Ovary (tissue), 9 donors: Measurements from ENCODE around the gene SYNDIG1L. TPM values are rescaled to one million over a fixed set of nuclear protein-coding genes. Genes with fewer than 3 reads are reported as not detected.

Experiments used
- DNase-seq, 5 donors: peaks; one replicate each; pipeline ENCODE4 v3.0.0-alpha.2; 2019 to 2020
- H3K27ac ChIP-seq, 2 donors: fragments of 200-600 bp; one replicate each; pipeline versions ENCODE4 v1.5.1 to v1.8.0; 2019 to 2022
- H3K27me3 ChIP-seq: fragments of 200-600 bp; one replicate; pipeline ENCODE4 v1.8.0; 2022
- H3K36me3 ChIP-seq: fragments of 200-600 bp; sonication (generic); one replicate; pipeline ENCODE4 v1.5.1; 2019
- H3K4me1 ChIP-seq: one replicate; pipeline ENCODE4 v1.8.1; 2013; ENCODE audit warnings: mild to moderate bottlenecking, moderate library complexity; ENCODE audit not compliant: insufficient read depth
- H3K4me3 ChIP-seq: fragments of 200-600 bp; sonication (generic); one replicate; pipeline ENCODE4 v1.5.1; 2017
- H3K9me3 ChIP-seq, 2 donors: fragments of 200-600 bp in 1 of 2; sonication (generic) in 1 of 2; one replicate each; pipeline versions ENCODE4 v1.5.1 to v1.8.1; 2013 to 2019; ENCODE audit warnings: mild to moderate bottlenecking in 1 of 2, moderate library complexity in 1 of 2
- EP300 ChIP-seq: sonication (generic); formaldehyde crosslinking; IDR thresholded peaks from one replicate; pipeline ENCODE4 v1.6.1; 2017; ENCODE audit warnings: antibody characterized with exemption
- POLR2A ChIP-seq: fragments of 450-650 bp; IDR thresholded peaks from one replicate; pipeline ENCODE4 v1.6.1; 2017; ENCODE audit warnings: antibody characterized with exemption, mild to moderate bottlenecking, moderate library complexity
- WGBS, 3 donors: extraction: QIAGEN DNeasy Blood & Tissue Kit in 1 of 3; methylation state at CpG; one replicate each; pipeline versions ENCODE4 v1.1.5 to v1.1.7; 2013 to 2017; 5-methylcytosine and 5-hydroxymethylcytosine counted together
- intact Hi-C, 4 donors: fragments of 100-400 bp; cut with DNase I; formaldehyde crosslinking; loops; one replicate each; pipeline versions ENCODE4 v1.11.0 to v1.15.1; 2022 to 2023
- polyA plus RNA-seq, 2 donors: library from polyadenylated mRNA; stranded (reverse); fragments of 200-250 nt in 1 of 2; fragments of 350-450 nt in 1 of 2; fragmentation: Illumina TruSeq in 1 of 2; extraction: RNeasy Lipid Tissue Mini Kit (QIAGEN cat#74804) in 1 of 2; gene quantifications; one replicate each; pipeline ENCODE4 v1.2.3, GENCODE V29; 2013 to 2014
- total RNA-seq, 7 donors: library from RNA; depleted of rRNA in 2 of 7; stranded (reverse); fragments of >200 nt in 2 of 7; fragmentation: NEBNext Ultra II Directional in 3 of 7; extraction: Animal tissue kit (Norgen Biotek cat#: 25700) in 3 of 7; gene quantifications; one replicate each; pipeline versions ENCODE4 v1.1.0 to v1.2.4, GENCODE V29; 2016 to 2023
- TF ChIP-seq, protein P1 (sequence below), 3 donors: fragments of 450-650 bp in 2 of 3; fragments of 200-600 bp in 1 of 3; IDR thresholded peaks; one replicate each; pipeline versions ENCODE4 v1.5.1 to v1.8.0; 2016 to 2022; ENCODE audit warnings: antibody characterized with exemption in 3 of 3, mild to moderate bottlenecking in 1 of 3
- donor health status: DM: no; HTN: no; CAD: no; lungs with moderate emphysema.
- donor health status: DM: no; HTN: no; CAD: no.
- donor health status: Bipolar disorder and iron deficiency.
- donor health status: DM: yes; HTN: yes; CAD: no.
- donor health status: DM: no; HTN: no; CAD: no.
- donor health status: DM: yes; HTN: yes; CAD: no.

The SYNDIG1L gene
- total and polyA plus RNA-seq, 9 donors, result 0.10 to 0.35 (median 0.28) TPM; not detected in 2

DNA sequence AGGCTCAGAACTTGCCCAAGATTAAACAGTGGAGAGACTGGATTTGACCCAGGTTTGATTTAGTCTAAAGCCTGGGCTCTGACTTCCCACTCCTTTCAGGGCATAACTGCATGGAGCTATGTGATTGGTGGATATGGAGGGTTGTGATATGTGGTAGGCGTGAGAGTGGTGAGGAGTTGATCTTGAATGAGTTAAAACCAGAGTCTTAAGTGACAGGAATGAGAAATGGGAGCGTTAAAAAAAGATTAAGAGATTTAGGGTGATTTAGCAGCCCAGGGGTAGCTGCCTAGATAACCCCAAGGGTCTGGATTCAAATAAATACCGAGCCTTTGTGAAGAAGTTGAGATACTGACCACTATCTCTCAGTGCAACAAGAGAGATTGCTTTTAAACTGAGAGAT, 8.4 kb downstream of the SYNDIG1L start:
- 16 to 20% (median 16%) methylated on average over 3 of the region's 3 CpGs for WGBS, 3 donors
- no peaks in the 10 kb centered on the region for H3K4me1 ChIP-seq

DNA sequence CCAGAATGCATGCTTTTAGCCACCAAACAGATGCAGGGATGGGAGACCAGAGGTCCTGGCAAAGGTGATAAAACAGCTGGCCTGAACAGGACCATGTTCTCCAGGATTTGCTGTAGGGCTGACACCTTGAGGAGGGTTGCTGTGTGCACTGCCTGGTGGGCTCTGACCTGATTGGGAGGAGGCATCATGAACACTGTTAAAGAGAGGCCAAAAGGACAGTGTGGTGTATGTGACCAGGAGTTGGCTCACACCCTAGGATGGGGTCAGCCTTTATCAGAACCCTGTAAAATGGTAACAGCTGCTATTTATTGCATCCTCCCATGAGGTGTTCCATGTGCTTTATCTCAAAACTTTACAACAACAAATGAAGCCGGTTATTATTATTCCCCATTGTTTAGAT, 8.8 kb downstream of the SYNDIG1L start:
- Histone ChIP-seq H3K9me3 (no peaks in the 10 kb centered on the region), H3K27ac (no peak overlapping the region), H3K36me3 (no peaks in the 10 kb centered on the region), H3K27me3 (no peaks in the 10 kb centered on the region), H3K4me1 (no peaks in the 10 kb centered on the region), H3K4me3 (no peak overlapping the region)
- DNase-seq, result no peak
- intact Hi-C loops, result no loop called here
- WGBS, 3 donors, result 25 to 40% (median 27%) methylated on average over 1 of the region's 1 CpG
- TF ChIP-seq POLR2A, result no peak
- TF ChIP-seq EP300, result no peak
- TF ChIP-seq, protein P1, sequence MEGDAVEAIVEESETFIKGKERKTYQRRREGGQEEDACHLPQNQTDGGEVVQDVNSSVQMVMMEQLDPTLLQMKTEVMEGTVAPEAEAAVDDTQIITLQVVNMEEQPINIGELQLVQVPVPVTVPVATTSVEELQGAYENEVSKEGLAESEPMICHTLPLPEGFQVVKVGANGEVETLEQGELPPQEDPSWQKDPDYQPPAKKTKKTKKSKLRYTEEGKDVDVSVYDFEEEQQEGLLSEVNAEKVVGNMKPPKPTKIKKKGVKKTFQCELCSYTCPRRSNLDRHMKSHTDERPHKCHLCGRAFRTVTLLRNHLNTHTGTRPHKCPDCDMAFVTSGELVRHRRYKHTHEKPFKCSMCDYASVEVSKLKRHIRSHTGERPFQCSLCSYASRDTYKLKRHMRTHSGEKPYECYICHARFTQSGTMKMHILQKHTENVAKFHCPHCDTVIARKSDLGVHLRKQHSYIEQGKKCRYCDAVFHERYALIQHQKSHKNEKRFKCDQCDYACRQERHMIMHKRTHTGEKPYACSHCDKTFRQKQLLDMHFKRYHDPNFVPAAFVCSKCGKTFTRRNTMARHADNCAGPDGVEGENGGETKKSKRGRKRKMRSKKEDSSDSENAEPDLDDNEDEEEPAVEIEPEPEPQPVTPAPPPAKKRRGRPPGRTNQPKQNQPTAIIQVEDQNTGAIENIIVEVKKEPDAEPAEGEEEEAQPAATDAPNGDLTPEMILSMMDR (IDR thresholded peaks at IDR 0.05), result no peak

More for the DNA sequence above, 8.4 kb downstream of the SYNDIG1L start:
- no peaks in the 10 kb centered on the region for H3K9me3 ChIP-seq
- no peak overlapping the region for H3K27ac ChIP-seq
- TF ChIP-seq, protein P1 (IDR thresholded peaks at IDR 0.05), result no peak
- TF ChIP-seq POLR2A, result no peak
- TF ChIP-seq EP300, result no peak
- DNase-seq, result no peak
- no peaks in the 10 kb centered on the region for H3K27me3 ChIP-seq
- intact Hi-C loops, result no loop called here
- no peak overlapping the region for H3K4me3 ChIP-seq
- no peaks in the 10 kb centered on the region for H3K36me3 ChIP-seq

DNA sequence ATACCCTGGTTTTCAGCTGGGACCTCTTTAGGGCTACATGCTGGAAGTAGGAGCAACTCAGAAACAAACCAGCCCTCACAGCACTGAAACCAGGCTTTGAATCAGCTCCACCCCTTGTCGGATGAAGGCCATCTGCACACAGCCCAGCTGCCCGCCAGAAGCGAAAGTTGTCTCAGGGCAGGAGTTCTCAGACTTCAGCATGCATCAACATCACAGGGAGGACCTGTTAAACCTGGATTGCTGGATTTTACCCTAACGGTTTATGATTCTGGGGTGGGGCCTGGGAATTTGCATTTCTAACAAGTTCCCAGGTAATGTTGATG, 10.9 kb downstream of the SYNDIG1L start:
- 18 to 28% (median 22%) methylated on average over 4 of the region's 4 CpGs for WGBS, 3 donors
- intact Hi-C loops, result no loop called here
- no peaks in the 10 kb centered on the region for H3K4me1 ChIP-seq
- no peak overlapping the region for H3K27ac ChIP-seq
- H3K27me3 ChIP-seq, result no peaks in the 10 kb centered on the region
- H3K36me3 ChIP-seq, result no peaks in the 10 kb centered on the region
- DNase-seq, result no peak
- no peak for TF ChIP-seq EP300
- no peak for TF ChIP-seq POLR2A
- TF ChIP-seq, protein P1 (IDR thresholded peaks at IDR 0.05), result no peak
- H3K9me3 ChIP-seq, result no peaks in the 10 kb centered on the region
- H3K4me3 ChIP-seq, result no peak overlapping the region

GRCh38 chr14:74414403-74415114, 11.5 kb downstream of the SYNDIG1L start:
- 68 to 81% (median 71%) methylated on average over 7 of the region's 7 CpGs for WGBS, 3 donors
- H3K4me1 ChIP-seq, result no peaks in the 10 kb centered on the region
- intact Hi-C loops, result no loop called here
- no peak for DNase-seq
- no peaks in the 10 kb centered on the region for H3K9me3 ChIP-seq
- H3K36me3 ChIP-seq, result no peaks in the 10 kb centered on the region
- no peaks in the 10 kb centered on the region for H3K27me3 ChIP-seq
- no peak for TF ChIP-seq POLR2A
- H3K4me3 ChIP-seq, result no peak overlapping the region
- H3K27ac ChIP-seq, result no peak overlapping the region

DNA sequence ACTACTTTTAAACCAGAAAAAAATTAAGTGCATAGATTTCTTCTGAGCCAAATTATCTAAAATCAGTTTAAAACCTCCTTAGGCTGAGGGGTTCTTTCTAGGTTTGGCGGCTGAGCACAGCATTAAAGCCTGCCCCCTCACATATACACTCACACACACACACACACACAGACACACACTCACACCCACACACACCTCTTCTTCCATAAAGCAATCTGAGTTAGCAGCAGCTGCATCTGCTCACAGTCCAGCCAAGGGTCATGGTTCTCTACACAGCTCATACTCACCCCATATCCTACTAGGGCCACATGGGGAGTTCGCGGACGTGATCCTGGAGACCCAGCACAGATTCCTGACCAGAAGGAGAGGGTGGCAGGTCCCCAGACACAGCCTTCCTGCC, 12.4 kb downstream of the SYNDIG1L start:
- Histone ChIP-seq H3K36me3 (no peaks in the 10 kb centered on the region), H3K27ac (no peak overlapping the region), H3K4me1 (no peaks in the 10 kb centered on the region), H3K27me3 (no peaks in the 10 kb centered on the region), H3K9me3 (no peaks in the 10 kb centered on the region), H3K4me3 (no peak overlapping the region)
- 21 to 35% (median 33%) methylated on average over 4 of the region's 4 CpGs for WGBS, 3 donors
- no peak for DNase-seq
- TF ChIP-seq POLR2A (no peak), EP300 (no peak)
- TF ChIP-seq, protein P1 (IDR thresholded peaks at IDR 0.05), result no peak
- intact Hi-C loops, result no loop called here
